Inferior parietal cortex (tissue), 1 donor: ENCODE results near the gene NRARP.

Experiments used
- DNase-seq: peaks from one replicate; pipeline ENCODE4 v3.0.0-alpha.2; 2016; ENCODE audit errors: extremely low spot score

NRARP gene

GRCh38 chr9:137311171-137311985 is 9.3 kb upstream of the NRARP start:
- DNase-seq: no peak

GRCh38 chr9:137310189-137311052 is 8.3 kb upstream of the NRARP start:
- DNase-seq: no peak

- DNase-seq: no peak
Observed at GRCh38 chr9:137309368-137310188, 7.5 kb upstream of the NRARP start.

- DNase-seq: no peak
Observed at GRCh38 chr9:137308057-137308619, 6.1 kb upstream of the NRARP start.

GRCh38 chr9:137307255-137308056 is 5.4 kb upstream of the NRARP start:
- no peak for DNase-seq

- no peak for DNase-seq
Observed at GRCh38 chr9:137306850-137307254, 4.8 kb upstream of the NRARP start.

- DNase-seq: no peak
Observed at GRCh38 chr9:137306066-137306849, 4.2 kb upstream of the NRARP start.

- DNase-seq: no peak
Observed at GRCh38 chr9:137305798-137306065, 3.7 kb upstream of the NRARP start.

- no peak for DNase-seq
Observed at GRCh38 chr9:137305060-137305797, 3.2 kb upstream of the NRARP start.

GRCh38 chr9:137304383-137305059 is 2.5 kb upstream of the NRARP start:
- DNase-seq: no peak

- no peak for DNase-seq
Observed at GRCh38 chr9:137303893-137304382, 1.9 kb upstream of the NRARP start.

GRCh38 chr9:137303151-137303892 is 1.3 kb upstream of the NRARP start:
- no peak for DNase-seq

- no peak for DNase-seq
Observed at GRCh38 chr9:137302449-137303150, 529 bp upstream of the NRARP start.

GRCh38 chr9:137301081-137301947 is 757 bp downstream of the NRARP start:
- no peak for DNase-seq

- no peak for DNase-seq
Observed at GRCh38 chr9:137300567-137301080, 1.4 kb downstream of the NRARP start.

- no peak for DNase-seq
Observed at GRCh38 chr9:137299938-137300337, 2.1 kb downstream of the NRARP start.
